ENCODE measurements around the gene SENP6.

The SENP6 gene

GRCh38 chr6:75602246-75603105 lies 796 bp downstream of the SENP6 start:
- H3K4me1 Mint-ChIP-seq = peaks cover 72% of the 10 kb centered on the region
- peak overlapping the region; percentile 98 for H3K27ac Mint-ChIP-seq
- H3K36me3 Mint-ChIP-seq = peaks cover 7% of the 10 kb centered on the region
- H3K4me3 Mint-ChIP-seq = peak overlapping the region; percentile 99
- no peaks in the 10 kb centered on the region for H3K27me3 Mint-ChIP-seq
- H3K9me3 Mint-ChIP-seq = no peaks in the 10 kb centered on the region

- peak overlapping the region; percentile 18 for H3K27ac Mint-ChIP-seq
- H3K27me3 Mint-ChIP-seq = no peaks in the 10 kb centered on the region
- H3K9me3 Mint-ChIP-seq = no peaks in the 10 kb centered on the region
- H3K4me1 Mint-ChIP-seq = peaks cover 72% of the 10 kb centered on the region
- peak overlapping the region; percentile 99 for H3K4me3 Mint-ChIP-seq
- peaks cover 7% of the 10 kb centered on the region for H3K36me3 Mint-ChIP-seq
Measured at GRCh38 chr6:75603106-75603420, 1.4 kb downstream of the SENP6 start.

GRCh38 chr6:75604294-75604693 lies 2.6 kb downstream of the SENP6 start:
- H3K27me3 Mint-ChIP-seq = no peaks in the 10 kb centered on the region
- no peak overlapping the region for H3K27ac Mint-ChIP-seq
- H3K4me1 Mint-ChIP-seq = peaks cover 72% of the 10 kb centered on the region
- H3K36me3 Mint-ChIP-seq = peaks cover 5% of the 10 kb centered on the region
- peak overlapping the region; percentile 99 for H3K4me3 Mint-ChIP-seq
- H3K9me3 Mint-ChIP-seq = no peaks in the 10 kb centered on the region

GRCh38 chr6:75605635-75606034 lies 4.0 kb downstream of the SENP6 start:
- no peaks in the 10 kb centered on the region for H3K9me3 Mint-ChIP-seq
- H3K27me3 Mint-ChIP-seq = no peaks in the 10 kb centered on the region
- H3K27ac Mint-ChIP-seq = peak overlapping the region; percentile 2
- H3K36me3 Mint-ChIP-seq = peaks cover 6% of the 10 kb centered on the region
- peaks cover 77% of the 10 kb centered on the region for H3K4me1 Mint-ChIP-seq
- peak overlapping the region; percentile 42 for H3K4me3 Mint-ChIP-seq

GRCh38 chr6:75608304-75608703 lies 6.6 kb downstream of the SENP6 start:
- Mint-ChIP-seq H3K4me1 (peaks cover 95% of the 10 kb centered on the region), H3K9me3 (no peaks in the 10 kb centered on the region), H3K36me3 (peaks cover 1% of the 10 kb centered on the region), H3K27ac (peak overlapping the region; percentile 47), H3K4me3 (peak overlapping the region; percentile 53), H3K27me3 (no peaks in the 10 kb centered on the region)

GRCh38 chr6:75608956-75609533 lies 7.4 kb downstream of the SENP6 start:
- no peaks in the 10 kb centered on the region for H3K9me3 Mint-ChIP-seq
- peaks cover 93% of the 10 kb centered on the region for H3K4me1 Mint-ChIP-seq
- H3K27me3 Mint-ChIP-seq = no peaks in the 10 kb centered on the region
- H3K27ac Mint-ChIP-seq = no peak overlapping the region
- H3K4me3 Mint-ChIP-seq = no peak overlapping the region
- H3K36me3 Mint-ChIP-seq = peaks cover 1% of the 10 kb centered on the region

- Mint-ChIP-seq H3K27ac (peak overlapping the region; percentile 56), H3K9me3 (no peaks in the 10 kb centered on the region), H3K4me3 (no peak overlapping the region), H3K36me3 (peaks cover 1% of the 10 kb centered on the region), H3K27me3 (no peaks in the 10 kb centered on the region), H3K4me1 (peaks cover 97% of the 10 kb centered on the region)
Measured at GRCh38 chr6:75609639-75610590, 8.2 kb downstream of the SENP6 start.

- H3K36me3 Mint-ChIP-seq = peaks cover 4% of the 10 kb centered on the region
- peak overlapping the region; percentile 57 for H3K4me3 Mint-ChIP-seq
- H3K27me3 Mint-ChIP-seq = no peaks in the 10 kb centered on the region
- peak overlapping the region; percentile 59 for H3K27ac Mint-ChIP-seq
- peaks cover 97% of the 10 kb centered on the region for H3K4me1 Mint-ChIP-seq
- H3K9me3 Mint-ChIP-seq = no peaks in the 10 kb centered on the region
Measured at GRCh38 chr6:75611011-75611701, 9.5 kb downstream of the SENP6 start.

- Mint-ChIP-seq H3K36me3 (peaks cover 4% of the 10 kb centered on the region), H3K27me3 (no peaks in the 10 kb centered on the region), H3K9me3 (no peaks in the 10 kb centered on the region), H3K4me1 (peaks cover 92% of the 10 kb centered on the region), H3K4me3 (peak overlapping the region; percentile 57), H3K27ac (peak overlapping the region; percentile 59)
Measured at GRCh38 chr6:75611702-75612375, 10.2 kb downstream of the SENP6 start.

- Mint-ChIP-seq H3K27ac (peak overlapping the region; percentile 59), H3K9me3 (no peaks in the 10 kb centered on the region), H3K4me1 (peaks cover 88% of the 10 kb centered on the region), H3K27me3 (no peaks in the 10 kb centered on the region), H3K36me3 (peaks cover 4% of the 10 kb centered on the region), H3K4me3 (peak overlapping the region; percentile 36)
Measured at GRCh38 chr6:75612434-75612833, 10.8 kb downstream of the SENP6 start.

- peak overlapping the region; percentile 76 for H3K4me3 Mint-ChIP-seq
- H3K9me3 Mint-ChIP-seq = no peaks in the 10 kb centered on the region
- H3K36me3 Mint-ChIP-seq = peaks cover 4% of the 10 kb centered on the region
- peak overlapping the region; percentile 89 for H3K27ac Mint-ChIP-seq
- no peaks in the 10 kb centered on the region for H3K27me3 Mint-ChIP-seq
- peaks cover 88% of the 10 kb centered on the region for H3K4me1 Mint-ChIP-seq
Measured at GRCh38 chr6:75613056-75613501, 11.4 kb downstream of the SENP6 start.

- H3K27ac Mint-ChIP-seq = no peak overlapping the region
- H3K4me3 Mint-ChIP-seq = no peak overlapping the region
- no peaks in the 10 kb centered on the region for H3K27me3 Mint-ChIP-seq
- peaks cover 7% of the 10 kb centered on the region for H3K36me3 Mint-ChIP-seq
- H3K4me1 Mint-ChIP-seq = peaks cover 78% of the 10 kb centered on the region
- no peaks in the 10 kb centered on the region for H3K9me3 Mint-ChIP-seq
Measured at GRCh38 chr6:75618437-75618836, 16.8 kb downstream of the SENP6 start.

GRCh38 chr6:75619230-75619899 lies 17.7 kb downstream of the SENP6 start:
- no peaks in the 10 kb centered on the region for H3K9me3 Mint-ChIP-seq
- peaks cover 7% of the 10 kb centered on the region for H3K36me3 Mint-ChIP-seq
- H3K27me3 Mint-ChIP-seq = no peaks in the 10 kb centered on the region
- H3K27ac Mint-ChIP-seq = peak overlapping the region; percentile 41
- H3K4me1 Mint-ChIP-seq = peaks cover 73% of the 10 kb centered on the region
- H3K4me3 Mint-ChIP-seq = no peak overlapping the region
